HG03457 (cell line): ENCODE results near the gene SYCN.

ENCODE experiments used
- ATAC-seq: cut with Tn5 transposase; IDR thresholded peaks from one replicate; pipeline ENCODE4 v1.9.1; 2021; ENCODE audit warnings: moderate number of reproducible peaks; ENCODE audit not compliant: unreplicated experiment

The SYCN gene

DNA sequence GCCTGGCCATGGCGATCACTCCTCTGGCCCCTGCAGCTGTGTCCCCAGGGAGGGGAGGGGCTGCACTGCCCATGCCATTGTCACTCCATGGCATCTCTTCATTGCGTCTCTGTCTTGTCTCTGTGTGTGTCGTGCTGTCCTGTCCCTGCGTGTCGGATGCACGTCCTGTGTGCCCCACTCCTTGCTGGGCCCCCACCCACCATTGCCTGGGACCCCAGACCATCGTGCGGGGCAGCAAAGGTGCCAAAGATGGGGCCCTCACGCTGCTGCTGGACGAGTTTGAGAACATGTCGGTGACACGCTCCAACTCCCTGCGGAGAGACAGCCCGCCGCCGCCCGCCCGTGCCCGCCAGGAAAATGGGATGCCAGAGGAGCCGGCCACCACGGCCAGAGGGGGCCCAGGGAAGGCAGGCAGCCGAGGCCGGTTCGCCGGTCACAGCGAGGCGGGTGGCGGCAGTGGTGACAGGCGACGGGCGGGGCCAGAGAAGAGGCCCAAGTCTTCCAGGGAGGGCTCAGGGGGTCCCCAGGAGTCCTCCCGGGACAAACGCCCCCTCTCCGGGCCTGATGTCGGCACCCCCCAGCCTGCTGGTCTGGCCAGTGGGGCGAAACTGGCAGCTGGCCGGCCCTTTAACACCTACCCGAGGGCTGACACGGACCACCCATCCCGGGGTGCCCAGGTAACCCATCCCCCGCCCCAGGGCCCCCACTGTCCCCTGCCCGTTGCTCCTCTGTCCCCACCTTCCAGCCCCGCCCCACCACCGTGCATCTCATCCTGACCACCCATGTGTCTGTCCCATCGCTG lies 31.2 kb downstream of the SYCN start:
- no peak for ATAC-seq

DNA sequence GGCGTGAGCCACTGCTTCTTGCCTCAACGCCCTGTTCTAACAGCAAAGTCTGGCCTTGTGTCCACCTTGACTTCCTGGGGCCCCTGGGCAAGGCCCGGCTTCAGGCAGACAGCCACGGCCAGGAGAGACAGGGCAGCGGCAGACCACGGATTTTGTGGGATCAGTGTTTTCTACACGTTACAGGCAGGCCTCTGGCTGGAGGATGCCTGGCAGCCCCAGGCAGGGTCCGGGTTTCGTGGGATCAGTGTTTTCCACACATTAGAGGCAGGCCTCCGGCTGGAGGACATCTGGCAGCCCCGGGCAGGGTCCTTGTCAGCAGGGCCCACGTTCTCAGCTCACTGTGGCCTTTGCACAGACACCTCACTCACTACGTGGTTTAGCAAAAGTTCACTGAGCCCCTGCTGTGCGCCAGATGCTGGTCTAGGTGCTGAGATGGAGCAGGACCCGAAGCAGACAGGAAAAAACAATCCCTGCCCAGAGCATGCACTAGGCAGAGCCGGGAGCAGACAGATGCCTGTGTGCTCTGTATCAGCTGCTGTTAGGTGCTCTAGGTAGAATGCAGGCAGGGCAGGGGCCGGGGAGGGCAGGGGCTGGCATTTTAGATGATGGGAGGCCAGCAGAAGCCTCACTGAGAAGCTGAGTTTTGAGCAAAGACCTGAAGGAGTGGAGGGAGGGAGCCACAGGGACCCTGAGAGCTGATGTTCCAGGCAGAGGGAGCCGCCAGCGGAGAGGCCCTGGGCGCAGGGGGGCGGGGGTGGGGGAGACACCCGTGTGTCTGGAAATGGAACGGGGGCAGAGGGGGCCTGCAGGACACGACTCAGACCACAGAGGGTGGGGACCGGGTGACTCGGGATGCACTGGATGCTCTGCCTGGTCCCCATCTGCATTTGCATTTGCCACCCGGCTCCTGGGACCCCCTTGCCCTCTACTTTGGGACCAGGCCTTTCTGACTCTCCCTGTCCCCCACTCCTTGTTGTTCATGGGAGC lies 32.3 kb downstream of the SYCN start:
- no peak for ATAC-seq

DNA sequence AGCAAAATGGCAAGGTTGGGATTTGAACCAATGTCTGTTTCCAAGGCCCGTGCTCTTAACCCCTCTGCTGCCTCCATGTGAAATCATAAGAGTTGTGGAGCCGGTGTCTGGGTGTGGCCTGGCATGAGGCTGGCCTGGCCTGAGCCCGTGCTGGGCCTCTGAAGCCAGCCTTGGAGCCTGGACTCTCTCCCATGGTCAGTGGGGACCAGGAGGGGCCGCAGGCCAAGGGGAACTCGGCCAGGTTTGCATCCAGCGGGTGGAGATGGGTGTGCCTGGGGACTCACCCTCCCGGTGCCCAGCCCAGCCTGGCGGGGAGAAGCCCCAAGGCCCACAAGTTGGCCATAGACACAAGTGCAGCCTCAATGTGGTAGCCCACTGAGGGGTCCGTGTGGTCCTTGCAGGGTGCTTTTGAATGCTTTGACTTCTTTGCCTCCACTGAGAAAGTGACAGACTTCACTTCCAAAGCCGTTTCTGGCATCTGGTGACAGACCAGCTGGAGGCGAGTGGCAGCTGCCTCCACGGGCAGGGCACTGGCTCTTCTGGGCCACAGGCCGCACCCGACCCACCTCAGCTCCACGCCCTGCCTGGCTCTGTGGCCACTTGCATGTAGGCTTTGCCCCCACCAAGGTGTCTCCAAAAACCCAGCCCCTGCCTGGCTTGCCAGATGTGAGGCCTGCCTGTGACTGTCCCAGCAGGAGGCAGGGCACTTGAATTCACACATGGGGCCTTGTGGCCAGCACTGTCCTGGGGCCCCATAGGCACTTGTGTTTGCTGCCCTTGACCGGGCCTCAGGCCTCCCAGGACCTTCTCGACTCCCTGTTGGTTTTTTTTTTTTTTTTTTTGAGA lies 33.5 kb downstream of the SYCN start:
- ATAC-seq, result no peak

DNA sequence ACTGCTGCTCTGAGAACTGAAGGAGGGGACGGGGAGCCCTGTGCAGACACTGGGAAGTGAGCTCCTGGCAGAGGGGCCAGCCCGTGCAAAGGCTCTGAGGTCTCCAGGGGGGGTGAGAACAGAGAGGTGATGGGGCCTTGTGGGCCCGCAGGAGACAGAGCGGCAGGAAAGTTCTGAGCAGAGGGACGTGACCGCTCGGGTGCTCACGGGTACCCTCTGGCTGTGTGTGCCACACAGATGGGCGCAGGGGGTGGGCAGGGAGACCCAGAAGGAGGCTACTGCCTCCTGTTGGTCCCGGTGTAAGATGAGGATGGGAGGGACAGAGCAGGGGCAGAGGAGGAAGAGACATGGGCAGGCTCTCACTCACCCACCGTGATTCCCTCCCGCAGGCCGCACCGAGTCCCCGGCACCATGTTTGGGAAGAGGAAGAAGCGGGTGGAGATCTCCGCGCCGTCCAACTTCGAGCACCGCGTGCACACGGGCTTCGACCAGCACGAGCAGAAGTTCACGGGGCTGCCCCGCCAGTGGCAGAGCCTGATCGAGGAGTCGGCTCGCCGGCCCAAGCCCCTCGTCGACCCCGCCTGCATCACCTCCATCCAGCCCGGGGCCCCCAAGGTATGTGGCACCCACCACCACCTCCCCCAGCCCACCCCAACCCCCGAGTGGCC lies 34.8 kb downstream of the SYCN start:
- ATAC-seq, result no peak

DNA sequence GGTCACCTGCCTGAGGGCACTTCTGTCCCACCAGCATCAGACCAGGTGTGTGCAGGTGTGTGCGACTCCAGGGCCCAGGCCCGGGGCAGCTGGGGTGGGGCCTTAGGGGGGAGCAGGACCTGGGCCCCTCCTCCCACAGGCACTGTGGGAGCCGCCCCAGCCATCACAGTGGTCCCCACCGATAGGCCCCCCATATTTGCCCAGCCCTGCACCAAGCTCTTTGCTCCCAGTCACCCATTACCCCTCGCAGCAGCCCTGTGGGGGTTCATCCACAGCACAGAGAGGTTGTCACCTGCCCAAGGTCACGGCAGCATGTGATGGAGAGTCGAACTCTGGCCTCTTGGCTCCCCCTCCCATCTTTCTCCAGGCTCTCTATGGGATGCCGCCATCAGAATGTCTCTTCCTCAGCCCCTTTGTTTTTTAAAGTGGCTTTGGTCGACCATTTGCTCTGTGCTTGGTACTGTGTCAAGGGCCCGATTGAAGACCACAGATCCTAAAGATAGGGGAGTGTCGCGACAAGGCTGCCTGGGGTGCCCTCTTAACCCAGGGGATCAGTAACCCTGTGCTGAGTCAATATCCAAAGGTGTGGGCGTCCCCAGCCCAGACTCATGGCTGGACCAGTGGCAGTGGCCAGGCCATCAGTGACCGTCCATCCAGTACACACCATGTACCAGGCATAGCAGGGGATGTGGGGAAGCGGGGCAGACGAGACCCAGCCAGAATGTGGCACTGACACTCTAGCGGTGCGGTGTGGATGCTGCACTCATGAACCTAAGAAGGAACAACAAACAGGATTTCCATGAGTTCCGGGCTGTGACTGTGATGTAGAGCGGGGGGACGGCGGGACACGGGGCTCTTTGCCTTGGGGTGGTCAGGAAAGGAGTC lies 35.6 kb downstream of the SYCN start:
- ATAC-seq, result no peak

DNA sequence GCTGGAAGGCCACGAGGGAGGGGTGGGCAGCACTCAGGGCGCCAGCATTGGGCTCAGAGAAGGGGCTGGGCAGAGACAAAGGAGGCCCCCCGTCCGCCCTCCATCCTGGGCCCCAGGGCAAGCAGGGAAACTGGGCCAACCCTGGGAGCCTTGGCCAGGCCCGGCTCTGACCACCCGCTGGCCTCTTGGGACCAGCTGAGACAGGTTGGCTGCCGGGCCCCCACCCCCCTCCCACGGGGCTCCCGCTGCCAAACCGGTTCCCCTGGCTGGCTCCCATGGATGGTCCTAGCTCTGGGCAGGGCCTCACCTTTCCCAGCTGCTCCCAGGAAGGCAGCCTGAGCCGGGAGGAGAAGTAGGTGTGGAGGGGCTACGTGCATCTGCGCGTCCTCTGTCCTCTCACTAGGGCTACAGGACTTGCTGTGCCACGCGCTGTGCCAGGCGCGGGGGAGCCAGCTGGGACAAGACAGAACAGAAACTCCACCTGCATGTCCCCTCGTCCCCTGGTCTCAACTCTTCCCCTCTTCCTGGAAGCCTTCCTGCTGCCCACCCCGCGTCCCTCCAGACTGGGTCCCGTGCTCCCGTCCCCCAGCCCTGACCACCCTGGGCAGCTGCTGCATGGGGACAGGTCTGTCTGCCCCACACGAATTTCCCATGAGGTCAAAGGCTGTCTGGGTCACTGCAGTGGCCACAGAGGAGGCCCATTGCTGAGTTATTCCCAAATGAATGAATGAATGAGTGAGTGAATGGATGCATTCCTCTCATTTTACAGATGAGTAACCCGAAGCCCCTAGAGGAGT lies 36.4 kb downstream of the SYCN start:
- no peak for ATAC-seq

DNA sequence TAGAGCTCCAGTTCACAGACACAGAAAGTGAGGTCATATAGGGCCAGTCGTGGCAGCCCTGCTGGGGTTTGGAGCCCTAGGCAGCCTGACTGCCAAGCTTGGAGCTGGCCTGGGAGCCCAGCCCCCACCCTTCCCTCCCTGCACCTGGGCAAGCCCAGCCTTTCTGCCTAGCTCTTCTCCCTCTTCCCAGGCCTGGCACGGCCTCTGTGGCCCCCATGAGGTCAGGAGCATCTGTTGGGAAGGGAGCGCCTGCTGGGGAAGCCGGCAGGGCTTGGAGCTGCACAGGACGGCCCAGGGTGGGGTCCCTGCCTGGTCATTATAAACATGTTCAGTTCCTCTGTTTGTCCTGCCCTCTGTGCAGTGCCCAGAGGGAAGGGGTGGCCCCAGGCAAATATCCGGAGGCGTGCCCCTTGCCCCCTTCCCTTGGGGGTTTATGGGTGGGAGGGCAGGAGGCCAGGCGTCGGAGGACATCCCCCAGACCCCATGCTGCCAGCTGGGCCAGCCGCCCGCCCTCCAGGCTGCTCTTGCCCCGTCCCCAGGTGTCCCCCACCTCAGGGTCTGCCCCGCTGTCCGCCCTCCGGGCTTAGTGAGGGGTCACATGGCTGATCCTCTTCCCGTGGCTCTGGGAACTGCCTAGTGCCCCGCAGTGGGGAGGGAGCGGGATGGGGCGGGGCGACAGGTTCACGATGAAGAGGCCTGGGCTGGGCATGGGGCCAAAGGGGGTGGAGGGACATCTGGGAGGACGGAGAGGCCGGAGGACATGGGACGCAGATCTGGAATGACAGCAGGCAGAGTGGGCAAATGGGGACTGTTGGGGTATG lies 37.3 kb downstream of the SYCN start:
- no peak for ATAC-seq

DNA sequence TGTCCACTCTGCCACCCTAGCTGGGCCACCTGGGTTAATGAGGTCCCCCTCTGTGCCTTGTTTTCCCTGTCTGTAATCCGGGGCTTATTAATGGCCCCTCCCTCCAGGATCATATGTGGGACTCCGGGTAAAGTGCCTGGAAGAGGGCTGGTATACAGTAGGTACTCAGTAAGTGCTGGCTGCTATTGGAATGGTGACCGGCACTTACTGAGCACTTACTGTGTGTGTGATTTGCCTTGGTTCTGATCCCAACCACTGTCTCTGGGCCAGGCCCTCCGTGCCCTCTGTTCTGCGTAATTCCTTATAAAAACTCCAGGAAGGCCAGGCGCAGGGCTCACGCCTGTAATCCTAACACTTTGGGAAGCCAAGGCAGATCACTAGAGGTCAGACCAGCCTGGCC lies 38.2 kb downstream of the SYCN start:
- no peak for ATAC-seq

DNA sequence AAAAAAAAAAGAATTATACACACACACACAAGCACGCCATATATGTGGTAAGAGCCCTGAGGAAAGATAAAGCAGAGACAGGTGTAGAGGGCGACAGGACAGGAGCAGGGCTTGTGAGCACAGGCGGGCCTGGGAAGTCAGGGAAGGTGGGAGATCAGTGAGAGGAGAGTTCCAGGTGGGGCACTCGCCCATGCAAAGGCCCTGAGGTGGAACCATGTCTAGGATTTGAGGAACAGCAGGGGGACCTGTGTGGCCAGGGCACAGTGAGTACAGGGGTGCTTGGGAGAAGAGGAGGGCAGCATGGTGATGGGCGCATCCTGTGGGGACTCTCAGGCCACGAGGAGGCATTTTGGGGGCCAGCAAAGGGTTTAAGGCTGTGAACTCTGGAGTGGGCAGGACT lies 39.8 kb downstream of the SYCN start:
- no peak for ATAC-seq

DNA sequence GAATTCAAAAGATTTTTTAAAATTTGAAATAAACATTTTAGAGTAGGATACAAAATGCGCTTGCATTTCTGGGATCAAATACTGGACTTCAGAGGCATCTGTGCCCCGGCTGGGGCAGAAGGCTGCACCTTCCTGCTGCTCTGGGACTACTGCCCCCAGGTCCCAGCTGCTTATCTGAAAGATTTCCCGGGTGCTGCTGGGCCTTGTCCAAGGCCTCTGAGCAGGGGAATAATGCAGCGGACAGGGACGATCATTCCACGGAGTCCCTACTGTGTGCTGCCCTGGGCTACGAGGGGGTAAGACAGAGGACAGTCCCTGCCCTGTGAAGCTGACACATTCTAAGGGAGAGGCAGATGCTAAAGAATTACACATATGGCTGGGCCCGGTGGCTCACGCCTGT lies 40.4 kb downstream of the SYCN start:
- no peak for ATAC-seq

DNA sequence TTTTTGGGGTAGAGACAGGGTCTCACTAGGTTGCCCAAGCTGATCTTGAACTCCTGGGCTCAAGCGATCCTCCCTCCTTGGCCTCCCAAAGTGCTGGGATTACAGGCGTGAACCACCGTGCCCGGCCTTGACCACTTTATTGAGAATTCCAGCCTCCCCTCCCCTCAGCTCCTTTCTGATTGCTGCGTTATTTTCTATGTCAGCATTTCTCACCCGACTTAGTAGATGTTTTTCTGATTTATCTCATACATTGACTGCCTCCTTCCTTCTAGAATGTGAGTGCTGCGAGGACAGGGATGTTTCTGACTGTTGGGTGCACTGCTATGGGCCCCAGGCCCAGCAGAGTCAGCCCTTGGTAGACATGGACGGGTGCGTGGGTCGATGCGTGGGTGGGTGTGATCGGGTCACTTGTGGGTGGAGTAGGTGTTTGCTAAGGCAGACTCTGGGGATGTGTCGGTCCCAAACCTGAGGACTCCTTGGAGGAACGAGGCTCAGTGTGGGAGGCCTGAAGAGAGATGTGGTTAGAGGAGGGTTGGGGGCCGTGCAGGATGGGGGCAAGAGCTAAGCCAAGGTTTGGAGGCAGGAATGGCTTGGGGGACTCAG lies 41.5 kb downstream of the SYCN start:
- no peak for ATAC-seq

DNA sequence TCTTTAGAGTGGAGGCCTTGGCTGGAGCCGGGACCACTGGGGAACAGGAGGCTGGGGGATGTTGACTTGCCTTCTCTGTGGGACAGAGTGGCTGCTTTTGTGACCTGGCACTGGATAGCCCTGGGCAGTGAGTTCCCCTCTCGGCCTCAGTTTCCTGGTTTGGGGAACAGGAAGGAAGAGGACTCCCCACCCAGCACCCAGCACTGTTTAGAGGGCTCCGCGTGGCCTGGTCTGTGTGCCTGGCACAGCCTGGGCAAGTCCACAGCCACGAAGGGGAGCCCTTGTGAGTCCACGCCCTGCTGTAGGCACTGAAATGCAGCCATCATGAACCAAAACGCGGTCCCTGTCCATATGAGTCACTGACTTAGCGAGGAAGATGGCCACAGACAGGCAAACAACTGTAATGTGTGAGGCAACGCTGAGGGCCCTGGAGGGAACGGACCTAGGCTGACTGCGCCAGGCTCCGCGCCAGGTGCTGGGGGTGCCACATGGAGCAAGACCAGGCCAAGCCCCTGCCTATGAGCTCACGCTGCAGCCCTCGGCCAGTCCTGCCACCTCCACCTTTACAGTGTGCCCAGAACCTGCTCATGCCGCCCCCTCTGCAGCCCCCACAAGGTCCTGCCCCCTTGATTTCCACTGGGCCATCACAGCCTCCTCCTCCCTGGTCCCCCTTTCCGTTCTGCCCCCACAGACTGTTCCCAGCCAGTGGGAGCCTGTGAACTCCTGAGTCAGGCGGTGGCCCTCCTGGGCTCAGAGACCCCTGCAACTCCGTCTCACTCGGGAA lies 43.0 kb downstream of the SYCN start:
- no peak for ATAC-seq

DNA sequence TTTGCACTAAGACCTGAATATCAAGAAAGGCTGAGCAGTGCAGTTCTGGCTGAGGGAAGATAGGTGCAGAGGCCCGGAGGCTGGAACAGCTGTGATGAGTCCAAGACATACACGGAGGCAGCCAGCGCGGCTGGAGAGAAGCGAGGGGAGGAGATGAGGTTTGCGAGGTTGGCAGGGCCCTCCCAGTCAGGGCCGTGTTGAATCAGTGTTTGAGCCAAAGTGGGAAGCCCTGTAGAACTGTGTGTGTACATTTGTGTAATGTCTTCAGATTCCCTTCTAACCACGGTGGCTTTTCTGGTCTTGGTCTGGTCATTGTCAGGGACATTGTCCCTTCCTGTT lies 43.6 kb downstream of the SYCN start:
- no peak for ATAC-seq

DNA sequence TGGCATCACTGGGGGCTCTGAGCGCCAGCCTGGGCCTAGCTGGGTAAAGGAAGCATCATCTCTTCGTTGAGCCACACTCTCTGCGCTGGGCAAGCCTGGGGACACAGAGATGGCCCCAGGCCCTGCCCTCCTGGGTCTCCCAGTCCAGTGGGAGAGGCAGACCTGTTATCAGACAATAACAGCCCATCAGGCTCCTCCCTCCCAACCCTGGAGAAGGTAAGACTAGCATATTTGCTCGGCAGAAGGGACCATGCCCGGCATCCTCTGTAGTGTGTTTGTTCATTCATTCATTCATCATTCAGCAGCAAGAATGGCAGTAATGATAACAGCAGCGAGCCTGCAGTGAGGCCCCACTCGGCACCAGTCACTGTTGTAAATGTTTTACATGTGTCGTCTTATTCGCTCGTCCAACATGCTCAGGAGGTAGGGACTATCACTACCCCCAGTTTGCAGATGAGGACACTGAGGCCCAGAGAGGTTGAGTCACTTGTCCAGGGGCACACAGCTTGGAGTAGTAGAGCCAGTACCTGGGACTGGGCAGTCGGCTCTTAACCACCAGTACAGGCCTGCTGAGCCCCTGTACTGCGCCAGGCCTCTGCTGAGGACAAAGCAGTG lies 45.3 kb downstream of the SYCN start:
- ATAC-seq, result no peak

DNA sequence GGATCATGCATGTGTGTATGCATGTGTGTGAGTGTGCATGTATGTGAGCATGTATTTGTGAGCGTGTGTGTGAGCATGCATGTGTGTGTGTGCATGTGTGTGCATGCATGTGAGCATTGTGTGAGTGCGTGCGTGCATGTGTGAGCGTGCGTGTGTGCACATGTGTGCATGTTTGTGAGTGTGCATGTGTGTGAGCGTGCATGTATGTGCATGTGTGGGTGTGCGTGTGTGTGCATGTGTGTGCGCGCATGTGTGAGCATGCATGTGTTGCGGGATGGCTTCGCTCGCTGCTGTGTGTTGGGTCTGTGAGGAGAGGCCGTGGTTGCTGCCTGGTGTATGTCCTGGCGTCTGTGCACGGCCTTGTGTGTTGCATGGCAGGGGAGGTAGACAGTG lies 46.1 kb downstream of the SYCN start:
- ATAC-seq, result no peak

DNA sequence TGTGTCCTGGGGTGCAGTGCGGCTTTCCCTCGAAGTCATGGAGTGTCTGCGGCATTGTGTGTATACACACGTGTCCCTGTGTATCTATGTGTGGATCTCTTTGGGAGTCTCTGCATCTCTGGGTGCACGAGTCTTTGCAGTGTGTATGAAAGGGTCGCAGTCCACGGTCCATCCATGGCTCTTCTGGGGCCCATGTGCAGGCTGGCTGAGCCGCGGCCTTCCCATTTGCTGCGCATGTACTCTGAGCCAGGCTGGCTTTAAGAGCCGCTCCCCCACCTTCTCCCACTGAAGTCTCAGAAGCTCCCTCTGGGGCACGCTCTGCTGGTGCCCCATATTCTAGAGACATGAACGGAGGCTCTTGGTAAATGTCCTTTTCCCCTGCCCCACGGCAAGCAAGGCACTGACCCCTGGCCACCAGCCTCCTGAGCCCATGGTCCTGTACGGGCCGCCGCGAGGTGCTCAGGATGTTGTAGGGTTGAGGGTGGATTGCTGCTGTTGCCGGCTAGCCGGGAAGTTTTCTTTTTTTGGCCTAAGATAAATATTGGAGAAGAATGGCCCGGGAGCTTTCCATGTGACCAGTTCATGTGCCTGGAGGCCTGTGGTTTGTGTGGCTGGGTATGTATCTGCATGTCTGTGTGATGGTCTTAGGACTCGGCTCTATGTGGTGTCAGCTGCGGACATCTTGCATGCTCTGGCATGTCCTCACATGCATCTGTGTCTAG lies 46.6 kb downstream of the SYCN start:
- no peak for ATAC-seq
